ENCODE measurements around the gene C2CD3. TPM values are rescaled to one million over a fixed set of nuclear protein-coding genes. Genes with fewer than 3 reads are reported as not detected.
A peak's percentile ranks its signal among the peaks of the same experiment; 100 is the strongest.

Gene C2CD3
- total RNA-seq, 1 experiment from 2014 or later: 37.9 TPM

DNA sequence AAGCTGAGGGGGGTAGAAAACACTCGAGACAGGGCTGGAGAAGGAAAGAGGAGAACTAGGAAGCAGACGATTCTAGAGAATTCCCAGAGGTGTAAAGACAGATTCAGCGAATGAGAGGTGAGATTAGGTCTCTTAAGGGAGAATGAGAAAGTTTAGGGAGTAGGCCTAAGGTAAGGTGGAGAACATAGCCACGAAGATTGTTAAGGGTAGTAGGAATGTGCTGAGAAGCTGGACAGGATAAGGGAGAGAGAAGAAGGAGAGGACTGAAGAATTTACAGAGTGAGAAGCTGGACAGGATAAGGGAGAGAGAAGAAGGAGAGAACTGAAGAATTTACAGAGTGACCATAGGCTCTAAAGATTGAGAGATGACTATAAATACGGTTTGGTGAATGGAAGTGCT is 1.2 kb upstream of the C2CD3 start:
- peak overlapping the region; percentile 90 for H3K9ac ChIP-seq (ENCODE audit: low read length)
- peak overlapping the region; percentile 64 for H3K27ac ChIP-seq (ENCODE audit: low read length)

GRCh38 chr11:74171630-74171968 is 797 bp upstream of the C2CD3 start:
- Histone ChIP-seq H3K9ac (ENCODE audit: low read length) (peak overlapping the region; percentile 90), H3K9me2 (replicated peaks; ENCODE audit: insufficient read depth, low read length) (no peaks in the 10 kb centered on the region), H3K27ac (ENCODE audit: low read length) (peak overlapping the region; percentile 64), H3K79me2 (ENCODE audit: low read length) (peaks cover 92% of the 10 kb centered on the region), H3K4me3 (ENCODE audit: low read length) (peak overlapping the region; percentile 88), H2AFZ (ENCODE audit: low read length) (peak overlapping the region; percentile 40; the same call in 1 of the 2 replicates), H3K4me2 (ENCODE audit: low read depth, low read length, poor library complexity, severe bottlenecking) (peak overlapping the region; percentile 91), H3K9me3 (ENCODE audit: low read length) (no peaks in the 10 kb centered on the region), H3K36me3 (ENCODE audit: insufficient read depth, low read length) (peaks cover 23% of the 10 kb centered on the region), H3K4me1 (ENCODE audit: low read length) (peaks cover 54% of the 10 kb centered on the region), H3K27me3 (ENCODE audit: low read length) (no peaks in the 10 kb centered on the region), H4K20me1 (ENCODE audit: insufficient read depth, low read depth, low read length) (no peaks in the 10 kb centered on the region; the same call in 1 of the 2 replicates)
- no peak for DNase-seq

More for the DNA sequence above, 1.2 kb upstream of the C2CD3 start:
- Histone ChIP-seq H3K4me2 (ENCODE audit: low read depth, low read length, poor library complexity, severe bottlenecking) (peak overlapping the region; percentile 91), H3K27me3 (ENCODE audit: low read length) (no peaks in the 10 kb centered on the region), H2AFZ (ENCODE audit: low read length) (0 out of 2 replicates have a peak overlapping the region, but pooled peaks have one; percentile 40), H3K79me2 (ENCODE audit: low read length) (peaks cover 94% of the 10 kb centered on the region), H3K9me2 (replicated peaks; ENCODE audit: insufficient read depth, low read length) (no peaks in the 10 kb centered on the region), H3K9me3 (ENCODE audit: low read length) (no peaks in the 10 kb centered on the region), H3K36me3 (ENCODE audit: insufficient read depth, low read length) (peaks cover 20% of the 10 kb centered on the region), H3K4me1 (ENCODE audit: low read length) (peaks cover 54% of the 10 kb centered on the region), H3K4me3 (ENCODE audit: low read length) (peak overlapping the region; percentile 88), H4K20me1 (ENCODE audit: insufficient read depth, low read depth, low read length) (no peaks in the 10 kb centered on the region; the same call in 1 of the 2 replicates)
- DNase-seq: no peak

DNA sequence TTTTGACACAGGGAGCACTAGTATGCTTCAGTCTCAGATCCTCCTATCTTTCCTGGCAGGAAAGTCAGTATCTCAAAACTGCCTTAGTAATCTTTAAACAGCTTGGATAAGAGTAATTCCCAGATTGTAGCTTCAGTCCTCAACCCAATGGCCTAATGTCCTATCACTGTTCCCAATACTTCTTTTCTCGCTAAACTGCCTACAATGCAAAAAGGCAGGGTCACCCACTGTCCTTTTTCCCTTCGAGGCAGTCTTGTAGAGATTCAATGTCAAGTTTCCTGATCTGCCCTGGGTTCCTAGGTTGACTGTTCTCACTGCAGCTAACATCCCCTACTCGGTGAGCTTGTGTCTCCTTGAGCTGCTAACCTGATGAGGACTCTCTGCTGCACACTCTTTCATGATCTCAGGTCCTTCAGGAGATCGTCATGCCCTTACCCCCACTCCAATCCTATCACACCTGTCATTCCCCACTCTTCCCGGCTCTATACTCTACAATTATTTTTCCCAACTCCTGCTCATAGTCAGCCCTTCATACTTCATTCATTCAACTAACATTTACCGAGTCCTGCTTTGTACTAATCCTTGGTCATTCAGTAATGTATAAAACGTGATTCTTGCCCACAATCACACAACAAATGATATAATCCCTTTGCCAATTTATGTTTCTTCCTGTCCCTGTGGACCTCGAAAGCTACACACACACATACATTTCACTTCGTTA is 904 bp downstream of the C2CD3 start:
- Histone ChIP-seq H3K27ac (ENCODE audit: low read length) (peak overlapping the region; percentile 84), H3K4me1 (ENCODE audit: low read length) (peaks cover 57% of the 10 kb centered on the region), H4K20me1 (ENCODE audit: insufficient read depth, low read depth, low read length) (no peaks in the 10 kb centered on the region; the same call in 1 of the 2 replicates), H3K36me3 (ENCODE audit: insufficient read depth, low read length) (peaks cover 29% of the 10 kb centered on the region), H3K9ac (ENCODE audit: low read length) (peak overlapping the region; percentile 89), H3K9me2 (replicated peaks; ENCODE audit: insufficient read depth, low read length) (no peaks in the 10 kb centered on the region), H3K4me3 (ENCODE audit: low read length) (peak overlapping the region; percentile 93), H3K4me2 (ENCODE audit: low read depth, low read length, poor library complexity, severe bottlenecking) (peak overlapping the region; percentile 93), H3K9me3 (ENCODE audit: low read length) (no peaks in the 10 kb centered on the region), H2AFZ (ENCODE audit: low read length) (peak overlapping the region; percentile 32; the same call in 1 of the 2 replicates), H3K79me2 (ENCODE audit: low read length) (peaks cover 80% of the 10 kb centered on the region), H3K27me3 (ENCODE audit: low read length) (no peaks in the 10 kb centered on the region)
- DNase-seq: peak; percentile 59

DNA sequence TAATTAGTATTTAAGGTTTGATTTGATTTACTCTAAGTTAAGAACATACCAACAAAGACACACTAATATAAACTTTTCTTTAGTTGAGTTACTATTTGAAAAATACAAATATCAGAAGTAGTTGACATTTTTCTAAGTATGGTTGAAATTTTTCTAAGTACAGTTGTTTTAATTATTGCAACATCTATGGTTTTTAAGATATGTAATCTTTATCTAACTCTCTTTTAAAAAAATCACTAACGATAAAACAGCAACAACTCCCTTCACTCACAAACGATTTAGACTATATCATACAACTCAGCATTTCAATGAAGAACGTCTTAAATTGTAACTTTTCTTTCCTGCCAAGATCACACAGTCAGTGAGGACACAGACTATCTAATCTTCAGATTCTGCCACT is 2.0 kb downstream of the C2CD3 start:
- no peaks in the 10 kb centered on the region for H3K27me3 ChIP-seq (ENCODE audit: low read length)
- H4K20me1 ChIP-seq (ENCODE audit: insufficient read depth, low read depth, low read length): no peaks in the 10 kb centered on the region; the same call in 1 of the 2 replicates
- H3K9ac ChIP-seq (ENCODE audit: low read length): peak overlapping the region; percentile 89
- peak overlapping the region; percentile 93 for H3K4me3 ChIP-seq (ENCODE audit: low read length)
- H3K9me2 ChIP-seq (replicated peaks; ENCODE audit: insufficient read depth, low read length): no peaks in the 10 kb centered on the region
- H2AFZ ChIP-seq (ENCODE audit: low read length): no peak overlapping the region
- H3K4me1 ChIP-seq (ENCODE audit: low read length): peaks cover 57% of the 10 kb centered on the region
- peaks cover 32% of the 10 kb centered on the region for H3K36me3 ChIP-seq (ENCODE audit: insufficient read depth, low read length)
- no peak for DNase-seq
- H3K27ac ChIP-seq (ENCODE audit: low read length): peak overlapping the region; percentile 84; the same call in 1 of the 2 replicates
- H3K4me2 ChIP-seq (ENCODE audit: low read depth, low read length, poor library complexity, severe bottlenecking): peak overlapping the region; percentile 93
- H3K79me2 ChIP-seq (ENCODE audit: low read length): peaks cover 79% of the 10 kb centered on the region
- H3K9me3 ChIP-seq (ENCODE audit: low read length): no peaks in the 10 kb centered on the region

- Histone ChIP-seq H2AFZ (ENCODE audit: low read length) (no peak overlapping the region), H4K20me1 (ENCODE audit: insufficient read depth, low read depth, low read length) (no peaks in the 10 kb centered on the region), H3K4me3 (ENCODE audit: low read length) (peak overlapping the region; percentile 17), H3K27ac (ENCODE audit: low read length) (peak overlapping the region; percentile 89), H3K4me2 (ENCODE audit: low read depth, low read length, poor library complexity, severe bottlenecking) (peak overlapping the region; percentile 54), H3K9ac (ENCODE audit: low read length) (peak overlapping the region; percentile 11; the same call in 1 of the 2 replicates), H3K9me3 (ENCODE audit: low read length) (no peaks in the 10 kb centered on the region), H3K79me2 (ENCODE audit: low read length) (peaks cover 76% of the 10 kb centered on the region), H3K4me1 (ENCODE audit: low read length) (peaks cover 45% of the 10 kb centered on the region), H3K36me3 (ENCODE audit: insufficient read depth, low read length) (peaks cover 54% of the 10 kb centered on the region), H3K27me3 (ENCODE audit: low read length) (no peaks in the 10 kb centered on the region), H3K9me2 (replicated peaks; ENCODE audit: insufficient read depth, low read length) (no peaks in the 10 kb centered on the region)
- peak; percentile 72 for DNase-seq
Measured at GRCh38 chr11:74162681-74163467, 7.9 kb downstream of the C2CD3 start.

GRCh38 chr11:74159642-74160041 is 11.2 kb downstream of the C2CD3 start:
- no peaks in the 10 kb centered on the region for H4K20me1 ChIP-seq (ENCODE audit: insufficient read depth, low read depth, low read length)
- peaks cover 46% of the 10 kb centered on the region for H3K36me3 ChIP-seq (ENCODE audit: insufficient read depth, low read length)
- no peak overlapping the region for H3K4me2 ChIP-seq (ENCODE audit: low read depth, low read length, poor library complexity, severe bottlenecking)
- peaks cover 87% of the 10 kb centered on the region for H3K79me2 ChIP-seq (ENCODE audit: low read length)
- H3K27ac ChIP-seq (ENCODE audit: low read length): no peak overlapping the region
- no peaks in the 10 kb centered on the region for H3K9me3 ChIP-seq (ENCODE audit: low read length)
- H3K27me3 ChIP-seq (ENCODE audit: low read length): no peaks in the 10 kb centered on the region
- DNase-seq: no peak
- H3K4me3 ChIP-seq (ENCODE audit: low read length): no peak overlapping the region
- H2AFZ ChIP-seq (ENCODE audit: low read length): no peak overlapping the region
- no peaks in the 10 kb centered on the region for H3K9me2 ChIP-seq (replicated peaks; ENCODE audit: insufficient read depth, low read length)
- no peak overlapping the region for H3K9ac ChIP-seq (ENCODE audit: low read length)
- H3K4me1 ChIP-seq (ENCODE audit: low read length): peaks cover 32% of the 10 kb centered on the region

GRCh38 chr11:74157169-74157568 is 13.6 kb downstream of the C2CD3 start:
- Histone ChIP-seq H3K27ac (ENCODE audit: low read length) (no peak overlapping the region), H3K9me3 (ENCODE audit: low read length) (no peaks in the 10 kb centered on the region), H3K27me3 (ENCODE audit: low read length) (no peaks in the 10 kb centered on the region), H2AFZ (ENCODE audit: low read length) (no peak overlapping the region), H3K9ac (ENCODE audit: low read length) (no peak overlapping the region), H3K4me3 (ENCODE audit: low read length) (no peak overlapping the region), H4K20me1 (ENCODE audit: insufficient read depth, low read depth, low read length) (no peaks in the 10 kb centered on the region), H3K9me2 (replicated peaks; ENCODE audit: insufficient read depth, low read length) (no peaks in the 10 kb centered on the region), H3K36me3 (ENCODE audit: insufficient read depth, low read length) (peaks cover 53% of the 10 kb centered on the region), H3K4me2 (ENCODE audit: low read depth, low read length, poor library complexity, severe bottlenecking) (no peak overlapping the region), H3K4me1 (ENCODE audit: low read length) (peaks cover 7% of the 10 kb centered on the region), H3K79me2 (ENCODE audit: low read length) (peaks cover 92% of the 10 kb centered on the region)
- no peak for DNase-seq

Measured in Karpas-422 (cell line).